CD4-positive, alpha-beta T cell (primary cell): ENCODE results near the gene PITX1. TPM values are rescaled to one million over a fixed set of nuclear protein-coding genes. Genes with fewer than 3 reads are reported as not detected.

Source experiments
- ATAC-seq: fragments of 200-7000 bp; cut with Tn5 transposase; one replicate; pipeline ENCODE4 v1.10.0; 2022; ENCODE audit warnings: mild to moderate bottlenecking; ENCODE audit not compliant: poor library complexity
- CTCF ChIA-PET: fragments of 350-600 bp; sonication (Branson Sonifier 250); formaldehyde crosslinking; loops from one replicate; lab custom pipeline; 2021; ENCODE audit warnings: antibody characterized with exemption, inconsistent platforms; lab: Charles Lee
- POLR2A ChIA-PET: fragments of 350-600 bp; sonication (Branson Sonifier 250); formaldehyde crosslinking; loops from one replicate; lab custom pipeline; 2021; ENCODE audit warnings: antibody characterized with exemption, inconsistent platforms; lab: Charles Lee
- DNase-seq, 14 experiments: peaks; one replicate each; pipeline ENCODE4 v3.0.0-alpha.2; 2013 to 2020; ENCODE audit warnings: mixed read lengths in 2 of 14
- H3K27ac ChIP-seq, 2 donors: one replicate each; pipeline versions ENCODE4 v1.5.1 to v1.7.0; 2013; ENCODE audit warnings: low read length in 2 of 2, low read depth in 1 of 2, mild to moderate bottlenecking in 1 of 2
- H3K27me3 ChIP-seq, 2 experiments: 1 replicate in 1 of 2; 2 replicates in 1 of 2; pipeline versions ENCODE4 v1.6.1 to v1.7.0; 2013; ENCODE audit warnings: low read length in 2 of 2, control low read depth in 1 of 2, mild to moderate bottlenecking in 1 of 2, moderate library complexity in 1 of 2; ENCODE audit not compliant: insufficient read depth in 2 of 2, control insufficient read depth in 1 of 2
- H3K36me3 ChIP-seq: one replicate; pipeline ENCODE4 v1.6.1; 2013; ENCODE audit warnings: low read length, control low read depth; ENCODE audit not compliant: insufficient read depth
- H3K4me1 ChIP-seq: one replicate; pipeline ENCODE4 v1.6.1; 2013; ENCODE audit warnings: low read length, control low read depth; ENCODE audit not compliant: insufficient read depth
- H3K4me3 ChIP-seq: one replicate; pipeline ENCODE4 v1.5.1; 2013; ENCODE audit warnings: mild to moderate bottlenecking, low read length, moderate library complexity
- H3K9me3 ChIP-seq, 2 experiments: 1 replicate in 1 of 2; 2 replicates in 1 of 2; pipeline versions ENCODE4 v1.6.1 to v1.7.0; 2013; ENCODE audit warnings: low read length in 2 of 2, mild to moderate bottlenecking in 2 of 2, control low read depth in 1 of 2, moderate library complexity in 1 of 2; ENCODE audit not compliant: control insufficient read depth in 1 of 2, insufficient read depth in 1 of 2
- H3K27ac Mint-ChIP-seq: one replicate; pipeline ENCODE4 v1.8.0; 2020; ENCODE audit warnings: mixed read lengths
- H3K27me3 Mint-ChIP-seq: one replicate; pipeline ENCODE4 v1.8.0; 2021; ENCODE audit warnings: mixed read lengths
- H3K36me3 Mint-ChIP-seq: one replicate; pipeline ENCODE4 v1.8.0; 2021; ENCODE audit warnings: low read depth, mixed read lengths
- H3K4me1 Mint-ChIP-seq: one replicate; pipeline ENCODE4 v1.8.0; 2021; ENCODE audit warnings: low read depth, mixed read lengths
- H3K4me3 Mint-ChIP-seq: one replicate; pipeline ENCODE4 v1.8.0; 2020; ENCODE audit warnings: mild to moderate bottlenecking, mixed read lengths
- H3K9me3 Mint-ChIP-seq: one replicate; pipeline ENCODE4 v1.8.0; 2020; ENCODE audit warnings: mixed read lengths
- intact Hi-C, 2 experiments: fragments of 100-400 bp; cut with DNase I in 1 of 2; cut with micrococcal nuclease in 1 of 2; formaldehyde crosslinking; loops; one replicate each; pipeline versions ENCODE4 v1.15.1 to v1.9.0; 2023 to 2025; cut with DNase I, micrococcal nuclease
- total RNA-seq, 174 experiments: library from RNA in 2 of 174; stranded (reverse) in 2 of 174; gene quantifications; one replicate each; pipeline ENCODE4 v1.2.3 and lab custom pipeline; 2021 to 2026
- TF ChIP-seq, protein P1 (sequence below): fragments of 200-600 bp; IDR thresholded peaks from one replicate; pipeline ENCODE4 v1.8.0; 2022; ENCODE audit warnings: antibody characterized with exemption, mild to moderate bottlenecking

The PITX1 gene
- total RNA-seq, 2 experiments from 2014 or later: not detected

DNA sequence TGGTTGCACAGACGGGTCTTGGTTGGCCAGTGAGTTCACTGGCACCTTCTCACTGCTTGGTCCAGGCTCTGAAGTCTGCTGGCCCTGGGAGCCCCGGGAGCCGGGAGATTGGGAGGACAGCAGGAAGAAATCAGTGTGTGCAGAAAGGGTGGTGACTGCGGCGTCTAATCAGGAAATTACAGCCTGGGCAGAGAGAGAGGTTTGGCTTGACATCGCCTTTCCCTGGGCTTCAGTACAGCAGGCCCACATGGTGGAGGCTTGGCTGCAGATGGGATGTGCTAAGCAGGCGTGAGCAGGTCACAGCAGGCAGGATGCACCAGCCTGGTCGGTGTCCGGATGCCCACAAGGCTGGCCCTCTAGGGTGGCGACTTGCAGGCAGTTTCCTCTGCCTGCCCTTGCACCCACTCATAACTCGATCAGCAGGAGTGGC, 17.2 kb downstream of the PITX1 start:
- DNase-seq (peak in 1 of 14 experiments; percentile 27), ATAC-seq (no peak)
- Mint-ChIP-seq H3K4me3 (no peak overlapping the region), H3K9me3 (no peaks in the 10 kb centered on the region), H3K27me3 (no peaks in the 10 kb centered on the region), H3K36me3 (no peaks in the 10 kb centered on the region), H3K27ac (no peak overlapping the region), H3K4me1 (no peaks in the 10 kb centered on the region)
- H3K4me3 ChIP-seq: no peak overlapping the region
- H3K36me3 ChIP-seq: no peaks in the 10 kb centered on the region
- CTCF ChIA-PET: no interaction called here
- POLR2A ChIA-PET: no interaction called here
- intact Hi-C loops: no loop called here
- H3K4me1 ChIP-seq: no peaks in the 10 kb centered on the region
- H3K9me3 ChIP-seq: no peaks in the 10 kb centered on the region
- TF ChIP-seq, protein P1, sequence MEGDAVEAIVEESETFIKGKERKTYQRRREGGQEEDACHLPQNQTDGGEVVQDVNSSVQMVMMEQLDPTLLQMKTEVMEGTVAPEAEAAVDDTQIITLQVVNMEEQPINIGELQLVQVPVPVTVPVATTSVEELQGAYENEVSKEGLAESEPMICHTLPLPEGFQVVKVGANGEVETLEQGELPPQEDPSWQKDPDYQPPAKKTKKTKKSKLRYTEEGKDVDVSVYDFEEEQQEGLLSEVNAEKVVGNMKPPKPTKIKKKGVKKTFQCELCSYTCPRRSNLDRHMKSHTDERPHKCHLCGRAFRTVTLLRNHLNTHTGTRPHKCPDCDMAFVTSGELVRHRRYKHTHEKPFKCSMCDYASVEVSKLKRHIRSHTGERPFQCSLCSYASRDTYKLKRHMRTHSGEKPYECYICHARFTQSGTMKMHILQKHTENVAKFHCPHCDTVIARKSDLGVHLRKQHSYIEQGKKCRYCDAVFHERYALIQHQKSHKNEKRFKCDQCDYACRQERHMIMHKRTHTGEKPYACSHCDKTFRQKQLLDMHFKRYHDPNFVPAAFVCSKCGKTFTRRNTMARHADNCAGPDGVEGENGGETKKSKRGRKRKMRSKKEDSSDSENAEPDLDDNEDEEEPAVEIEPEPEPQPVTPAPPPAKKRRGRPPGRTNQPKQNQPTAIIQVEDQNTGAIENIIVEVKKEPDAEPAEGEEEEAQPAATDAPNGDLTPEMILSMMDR: no peak
- no peak overlapping the region for H3K27ac ChIP-seq
- H3K27me3 ChIP-seq: no peaks in the 10 kb centered on the region

GRCh38 chr5:135015942-135016341, 18.1 kb downstream of the PITX1 start:
- H3K9me3 ChIP-seq: no peaks in the 10 kb centered on the region
- ATAC-seq (no peak), DNase-seq (no peak)
- H3K4me3 ChIP-seq: no peak overlapping the region
- H3K27me3 ChIP-seq: no peaks in the 10 kb centered on the region
- Mint-ChIP-seq H3K4me3 (no peak overlapping the region), H3K9me3 (no peaks in the 10 kb centered on the region), H3K36me3 (no peaks in the 10 kb centered on the region), H3K27me3 (no peaks in the 10 kb centered on the region), H3K27ac (no peak overlapping the region), H3K4me1 (no peaks in the 10 kb centered on the region)
- ChIA-PET POLR2A (no interaction called here), CTCF (no interaction called here)
- no peaks in the 10 kb centered on the region for H3K36me3 ChIP-seq
- TF ChIP-seq, protein P1: no peak
- H3K27ac ChIP-seq: no peak overlapping the region
- H3K4me1 ChIP-seq: no peaks in the 10 kb centered on the region
- intact Hi-C loops: no loop called here

- H3K27me3 Mint-ChIP-seq: no peaks in the 10 kb centered on the region
- Histone ChIP-seq H3K36me3 (no peaks in the 10 kb centered on the region), H3K9me3 (no peaks in the 10 kb centered on the region), H3K27me3 (no peaks in the 10 kb centered on the region), H3K4me3 (no peak overlapping the region), H3K27ac (no peak overlapping the region), H3K4me1 (no peaks in the 10 kb centered on the region)
- H3K36me3 Mint-ChIP-seq: no peaks in the 10 kb centered on the region
- intact Hi-C loops: no loop called here
- no peak for ATAC-seq
- ChIA-PET POLR2A (no interaction called here), CTCF (no interaction called here)
- H3K9me3 Mint-ChIP-seq: no peaks in the 10 kb centered on the region
- TF ChIP-seq, protein P1: no peak
- DNase-seq: no peak
- no peak overlapping the region for H3K4me3 Mint-ChIP-seq
- H3K27ac Mint-ChIP-seq: no peak overlapping the region
- no peaks in the 10 kb centered on the region for H3K4me1 Mint-ChIP-seq
These were observed 20.0 kb downstream of the PITX1 start for GRCh38 chr5:135013947-135014570.
